ENCODE results near the gene TATDN3. TPM values are rescaled to one million over a fixed set of nuclear protein-coding genes. Genes with fewer than 3 reads are reported as not detected.

Gene TATDN3
- total RNA-seq, 1 experiment from 2014 or later, result 16.3 TPM

- Histone ChIP-seq H3K27me3 (ENCODE audit: insufficient read depth, low read length) (no peaks in the 10 kb centered on the region), H4K20me1 (ENCODE audit: insufficient read depth) (no peaks in the 10 kb centered on the region; the same call in 1 of the 2 replicates), H3K4me3 (replicated peaks in 1 of 2; ENCODE audit: low read depth in 1 of 2, low read length in 2 of 2) (no peak overlapping the region), H3K4me2 (ENCODE audit: low read length) (no peak overlapping the region), H2AFZ (ENCODE audit: low read depth, low read length, poor library complexity, severe bottlenecking) (no peak overlapping the region), H3K9me3 (ENCODE audit: control insufficient read depth in 1 of 2, insufficient read depth in 1 of 2, low read depth in 1 of 2, low read length in 2 of 2) (no peaks in the 10 kb centered on the region), H3K79me2 (ENCODE audit: insufficient read depth, low read length) (peaks cover 21% of the 10 kb centered on the region), H3K27ac (ENCODE audit: low read depth, low read length) (no peak overlapping the region), H3K4me1 (ENCODE audit: control insufficient read depth in 1 of 2, insufficient read depth in 2 of 2, low read length in 2 of 2) (peaks cover 0 to 6% of the 10 kb centered on the region in 2 experiments; a peak in 3 of 4 replicates), H3K9ac (ENCODE audit: low read length) (no peak overlapping the region), H3K36me3 (ENCODE audit: control insufficient read depth in 1 of 2, insufficient read depth in 2 of 2, low read length in 2 of 2) (no peaks in the 10 kb centered on the region), H3K9me2 (ENCODE audit: insufficient read depth) (no peaks in the 10 kb centered on the region)
- DNase-seq (ENCODE audit: low read depth, low spot score) (no peak), ATAC-seq (no peak)
- CTCF ChIA-PET, result interaction anchor here (0.7 kb wide), 1 partner anchor 57 kb away, joined by 4 read pairs; no protein-coding TSS in a partner anchor
- intact Hi-C loops (cut with micrococcal nuclease), result loop anchor here (5.0 kb wide), 1 partner anchor 243 kb away; no protein-coding TSS in a partner anchor
- BruUV-seq (replicated peaks), result no TSS peak
- RAD21 ChIA-PET (ENCODE audit: low non-redundant PET in 1 of 2, low total read pairs in 2 of 2, uncharacterized antibody in 2 of 2, unreplicated experiment in 2 of 2), result no interaction called here
- TF ChIP-seq, protein P1, sequence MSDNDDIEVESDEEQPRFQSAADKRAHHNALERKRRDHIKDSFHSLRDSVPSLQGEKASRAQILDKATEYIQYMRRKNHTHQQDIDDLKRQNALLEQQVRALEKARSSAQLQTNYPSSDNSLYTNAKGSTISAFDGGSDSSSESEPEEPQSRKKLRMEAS (IDR thresholded peaks at IDR 0.05), result no peak
- TF ChIP-seq EGR1 (IDR thresholded peaks at IDR 0.05; ENCODE audit: low read depth) (no peak), YY1 (IDR thresholded peaks at IDR 0.05; ENCODE audit: extremely low read depth, insufficient replicate concordance, low read depth, low read length) (no peak), EZH2phosphoT487 (IDR thresholded peaks at IDR 0.05; ENCODE audit: borderline replicate concordance) (no peak), ZNF274 (IDR thresholded peaks at IDR 0.05; ENCODE audit: low read depth, low read length) (no peak), TCF7L2 (IDR thresholded peaks at IDR 0.05; ENCODE audit: borderline replicate concordance, extremely low read depth, insufficient read depth, insufficient read length) (no peak), JUND (IDR thresholded peaks at IDR 0.05) (no peak), ELF1 (IDR thresholded peaks at IDR 0.05; ENCODE audit: borderline replicate concordance, low read depth) (no peak), EZH2 (IDR thresholded peaks at IDR 0.05) (no peak), CBX3 (IDR thresholded peaks at IDR 0.05; ENCODE audit: low read depth) (no peak), SRF (IDR thresholded peaks at IDR 0.05; ENCODE audit: low read depth) (no peak), POLR2A (IDR thresholded peaks at IDR 0.05; ENCODE audit: borderline replicate concordance, extremely low read depth, insufficient read depth, insufficient read length) (no peak), RAD21 (IDR thresholded peaks at IDR 0.05; ENCODE audit: low read depth) (no peak), ATF3 (IDR thresholded peaks at IDR 0.05) (no peak), POLR2AphosphoS5 (IDR thresholded peaks at IDR 0.05; ENCODE audit: low read depth, low read length) (no peak), SIN3A (IDR thresholded peaks at IDR 0.05; ENCODE audit: low read depth) (no peak), ZFX (IDR thresholded peaks at IDR 0.05) (no peak), FOSL1 (IDR thresholded peaks at IDR 0.05; ENCODE audit: low read depth) (no peak), CEBPB (IDR thresholded peaks at IDR 0.05; ENCODE audit: low read depth) (no peak)
- TF ChIP-seq, protein P2, sequence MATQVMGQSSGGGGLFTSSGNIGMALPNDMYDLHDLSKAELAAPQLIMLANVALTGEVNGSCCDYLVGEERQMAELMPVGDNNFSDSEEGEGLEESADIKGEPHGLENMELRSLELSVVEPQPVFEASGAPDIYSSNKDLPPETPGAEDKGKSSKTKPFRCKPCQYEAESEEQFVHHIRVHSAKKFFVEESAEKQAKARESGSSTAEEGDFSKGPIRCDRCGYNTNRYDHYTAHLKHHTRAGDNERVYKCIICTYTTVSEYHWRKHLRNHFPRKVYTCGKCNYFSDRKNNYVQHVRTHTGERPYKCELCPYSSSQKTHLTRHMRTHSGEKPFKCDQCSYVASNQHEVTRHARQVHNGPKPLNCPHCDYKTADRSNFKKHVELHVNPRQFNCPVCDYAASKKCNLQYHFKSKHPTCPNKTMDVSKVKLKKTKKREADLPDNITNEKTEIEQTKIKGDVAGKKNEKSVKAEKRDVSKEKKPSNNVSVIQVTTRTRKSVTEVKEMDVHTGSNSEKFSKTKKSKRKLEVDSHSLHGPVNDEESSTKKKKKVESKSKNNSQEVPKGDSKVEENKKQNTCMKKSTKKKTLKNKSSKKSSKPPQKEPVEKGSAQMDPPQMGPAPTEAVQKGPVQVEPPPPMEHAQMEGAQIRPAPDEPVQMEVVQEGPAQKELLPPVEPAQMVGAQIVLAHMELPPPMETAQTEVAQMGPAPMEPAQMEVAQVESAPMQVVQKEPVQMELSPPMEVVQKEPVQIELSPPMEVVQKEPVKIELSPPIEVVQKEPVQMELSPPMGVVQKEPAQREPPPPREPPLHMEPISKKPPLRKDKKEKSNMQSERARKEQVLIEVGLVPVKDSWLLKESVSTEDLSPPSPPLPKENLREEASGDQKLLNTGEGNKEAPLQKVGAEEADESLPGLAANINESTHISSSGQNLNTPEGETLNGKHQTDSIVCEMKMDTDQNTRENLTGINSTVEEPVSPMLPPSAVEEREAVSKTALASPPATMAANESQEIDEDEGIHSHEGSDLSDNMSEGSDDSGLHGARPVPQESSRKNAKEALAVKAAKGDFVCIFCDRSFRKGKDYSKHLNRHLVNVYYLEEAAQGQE (IDR thresholded peaks at IDR 0.05; ENCODE audit: low read depth), result no peak
- POLR2A ChIA-PET, result no interaction called here
These were observed 37.5 kb upstream of the TATDN3 start for GRCh38 chr1:212754193-212754592.
